GM23338 (cell line): ENCODE data around the gene SLC7A5. TPM values are rescaled to one million over a fixed set of nuclear protein-coding genes. Genes with fewer than 3 reads are reported as not detected.

Source experiments
- ATAC-seq: fragments of 200-7000 bp; cut with Tn5 transposase; 3 replicates; pipeline ENCODE4 v1.9.1; 2020
- DNase-seq: peaks from one replicate; pipeline ENCODE4 v3.0.0-alpha.2; 2015; ENCODE audit warnings: low spot score
- H2AFZ ChIP-seq: fragments of 200-600 bp; sonication (generic); 2 replicates; pipeline ENCODE4 v1.8.0; 2016; ENCODE audit warnings: antibody characterized with exemption, mild to moderate bottlenecking, moderate library complexity
- H3F3A ChIP-seq: fragments of 200-600 bp; sonication (generic); replicated peaks from 2 replicates; pipeline ENCODE4 v1.8.0; 2017; ENCODE audit warnings: antibody characterized with exemption, mixed run types, low read depth
- H3K27ac ChIP-seq: fragments of 200-600 bp; sonication (generic); 2 replicates; pipeline ENCODE4 v1.6.1; 2016; ENCODE audit warnings: low read depth
- H3K27me3 ChIP-seq: fragments of 200-600 bp; sonication (generic); 2 replicates; pipeline ENCODE4 v1.8.0; 2016; ENCODE audit warnings: mild to moderate bottlenecking, mixed run types, moderate library complexity; ENCODE audit not compliant: insufficient read depth
- H3K36me3 ChIP-seq: fragments of 200-600 bp; sonication (generic); 2 replicates; pipeline ENCODE4 v1.8.0; 2016; ENCODE audit warnings: mild to moderate bottlenecking; ENCODE audit not compliant: insufficient read depth
- H3K4me1 ChIP-seq: fragments of 200-600 bp; sonication (generic); 2 replicates; pipeline ENCODE4 v1.8.0; 2016; ENCODE audit warnings: mild to moderate bottlenecking, moderate library complexity; ENCODE audit not compliant: insufficient read depth
- H3K4me2 ChIP-seq: fragments of 200-600 bp; sonication (generic); 2 replicates; pipeline ENCODE4 v1.7.1; 2017; ENCODE audit warnings: mixed run types
- H3K4me3 ChIP-seq: fragments of 200-600 bp; sonication (generic); 2 replicates; pipeline ENCODE4 v1.6.1; 2016; ENCODE audit warnings: mixed run types
- H3K79me2 ChIP-seq: fragments of 200-600 bp; sonication (generic); replicated peaks from 2 replicates; pipeline ENCODE4 v1.8.0; 2017; ENCODE audit warnings: mild to moderate bottlenecking; ENCODE audit not compliant: insufficient read depth
- H3K9me2 ChIP-seq: fragments of 200-600 bp; sonication (generic); 2 replicates; pipeline ENCODE4 v1.8.0; 2017; ENCODE audit not compliant: insufficient read depth
- H4K20me1 ChIP-seq: fragments of 200-600 bp; sonication (generic); replicated peaks from 2 replicates; pipeline ENCODE4 v1.8.0; 2017; ENCODE audit warnings: mild to moderate bottlenecking; ENCODE audit not compliant: insufficient read depth
- H3K27ac Mint-ChIP-seq: 2 replicates; pipeline ENCODE4 v1.8.0; 2020; ENCODE audit warnings: inconsistent platforms, mild to moderate bottlenecking, moderate library complexity, mixed read lengths
- H3K27me3 Mint-ChIP-seq: 3 replicates; pipeline ENCODE4 v1.8.0; 2022; ENCODE audit warnings: low read depth, mild to moderate bottlenecking, moderate library complexity, mixed read lengths, inconsistent platforms; ENCODE audit not compliant: insufficient read depth, poor library complexity
- H3K36me3 Mint-ChIP-seq: 3 replicates; pipeline ENCODE4 v1.8.0; 2021; ENCODE audit warnings: low read depth, mild to moderate bottlenecking, inconsistent platforms, moderate library complexity, mixed read lengths
- H3K4me1 Mint-ChIP-seq: 3 replicates; pipeline ENCODE4 v1.8.0; 2020; ENCODE audit warnings: mild to moderate bottlenecking, inconsistent platforms, mixed read lengths
- H3K4me3 Mint-ChIP-seq: 3 replicates; pipeline ENCODE4 v1.8.0; 2021; ENCODE audit warnings: moderate library complexity, mild to moderate bottlenecking, inconsistent platforms, mixed read lengths
- H3K9me3 Mint-ChIP-seq: 3 replicates; pipeline ENCODE4 v1.8.0; 2020; ENCODE audit warnings: moderate library complexity, mild to moderate bottlenecking, inconsistent platforms, mixed read lengths
- ETS1 ChIP-seq: IDR thresholded peaks from 2 replicates; pipeline ENCODE4 v1.6.1; 2016; ENCODE audit warnings: antibody characterized with exemption
- EZH2 ChIP-seq: fragments of 200-600 bp; sonication (generic); IDR thresholded peaks from one replicate; pipeline ENCODE4 v1.8.0; 2017; ENCODE audit warnings: antibody characterized with exemption, mild to moderate bottlenecking, low read depth; ENCODE audit not compliant: unreplicated experiment
- EZH2phosphoT487 ChIP-seq: fragments of 200-600 bp; sonication (generic); IDR thresholded peaks from one replicate; pipeline ENCODE4 v1.8.1; 2018; ENCODE audit warnings: antibody characterized with exemption; ENCODE audit not compliant: unreplicated experiment
- JUNB ChIP-seq: IDR thresholded peaks from one replicate; pipeline ENCODE4 v1.6.1; 2016; ENCODE audit warnings: antibody characterized with exemption; ENCODE audit not compliant: unreplicated experiment
- NANOG ChIP-seq: IDR thresholded peaks from 2 replicates; pipeline ENCODE4 v1.6.1; 2016; ENCODE audit warnings: antibody characterized with exemption, borderline replicate concordance
- POLR2AphosphoS5 ChIP-seq: IDR thresholded peaks from 2 replicates; pipeline ENCODE4 v1.6.1; 2016; ENCODE audit warnings: antibody characterized with exemption, low read depth
- STAT1 ChIP-seq: IDR thresholded peaks from one replicate; pipeline ENCODE4 v1.6.1; 2016; ENCODE audit warnings: antibody characterized with exemption; ENCODE audit not compliant: unreplicated experiment
- ZNF114 ChIP-seq: fragments of 250-450 bp; sonication (Bioruptor Pico); IDR thresholded peaks from 2 replicates; pipeline ENCODE4 v1.5.0; 2020; ENCODE audit warnings: mild to moderate bottlenecking, moderate library complexity
- ZNF331 ChIP-seq: fragments of 250-450 bp; sonication (Bioruptor Pico); IDR thresholded peaks from 2 replicates; pipeline ENCODE4 v1.5.0; 2020; ENCODE audit warnings: low read depth, mild to moderate bottlenecking, moderate library complexity
- polyA plus RNA-seq: library from polyadenylated mRNA; unstranded; fragments of >200 nt; fragmentation: Nextera tagmentation; extraction: Ambion mirVana; gene quantifications from 2 replicates; pipeline ENCODE4 v1.2.1, GENCODE V29; 2016
- total RNA-seq: library from RNA; depleted of rRNA; stranded (reverse); fragments of >200 nt; shearing (Covaris generic); gene quantifications from 2 replicates; pipeline ENCODE4 v1.2.3, GENCODE V29; 2014

Gene SLC7A5
- total and polyA plus RNA-seq, 2 experiments from 2014 or later = 107 to 386 TPM

GRCh38 chr16:87846705-87847466 is 22.4 kb downstream of the SLC7A5 start:
- H4K20me1 ChIP-seq = peaks cover 11% of the 10 kb centered on the region
- Mint-ChIP-seq H3K27me3 (peaks cover 18% of the 10 kb centered on the region), H3K4me1 (peaks cover 45% of the 10 kb centered on the region), H3K4me3 (no peak overlapping the region), H3K27ac (no peak overlapping the region), H3K36me3 (peaks cover 69% of the 10 kb centered on the region), H3K9me3 (no peaks in the 10 kb centered on the region)
- no peak overlapping the region for H2AFZ ChIP-seq
- peak overlapping the region; percentile 63 for H3K27ac ChIP-seq
- no peak overlapping the region for H3K4me2 ChIP-seq
- ATAC-seq (no peak), DNase-seq (no peak)
- TF ChIP-seq ZNF331 (no peak), POLR2AphosphoS5 (0 out of 2 replicates have a peak, but pooled peaks have one; percentile 6)
- peaks cover 12% of the 10 kb centered on the region; the same call in 1 of the 2 replicates for H3K36me3 ChIP-seq
- H3F3A ChIP-seq = peaks cover 27% of the 10 kb centered on the region
- no peaks in the 10 kb centered on the region for H3K27me3 ChIP-seq
- peaks cover 19% of the 10 kb centered on the region; the same call in 1 of the 2 replicates for H3K4me1 ChIP-seq
- no peak overlapping the region for H3K4me3 ChIP-seq
- H3K79me2 ChIP-seq = peaks cover 90% of the 10 kb centered on the region
- H3K9me2 ChIP-seq = no peaks in the 10 kb centered on the region

- peaks cover 26% of the 10 kb centered on the region for H3F3A ChIP-seq
- H4K20me1 ChIP-seq = peaks cover 15% of the 10 kb centered on the region
- Mint-ChIP-seq H3K27me3 (peaks cover 15% of the 10 kb centered on the region), H3K4me3 (no peak overlapping the region), H3K4me1 (peaks cover 38% of the 10 kb centered on the region), H3K27ac (no peak overlapping the region; the same call in 1 of the 2 replicates), H3K9me3 (no peaks in the 10 kb centered on the region), H3K36me3 (peaks cover 66% of the 10 kb centered on the region)
- H3K4me3 ChIP-seq = no peak overlapping the region
- DNase-seq (no peak), ATAC-seq (no peak)
- no peak overlapping the region for H3K4me2 ChIP-seq
- no peaks in the 10 kb centered on the region for H3K27me3 ChIP-seq
- peaks cover 13% of the 10 kb centered on the region; the same call in 1 of the 2 replicates for H3K4me1 ChIP-seq
- H3K36me3 ChIP-seq = peaks cover 14% of the 10 kb centered on the region
- H3K27ac ChIP-seq = no peak overlapping the region
- H2AFZ ChIP-seq = no peak overlapping the region
- TF ChIP-seq EZH2phosphoT487 = no peak
- no peak for TF ChIP-seq NANOG
- TF ChIP-seq JUNB = no peak
- TF ChIP-seq ZNF331 = no peak
- no peak for TF ChIP-seq ZNF114
- TF ChIP-seq POLR2AphosphoS5 = no peak
- no peak for TF ChIP-seq STAT1
- no peak for TF ChIP-seq EZH2
- TF ChIP-seq ETS1 = no peak
- H3K9me2 ChIP-seq = no peaks in the 10 kb centered on the region
- H3K79me2 ChIP-seq = peaks cover 93% of the 10 kb centered on the region
These were observed 23.3 kb downstream of the SLC7A5 start for GRCh38 chr16:87845807-87846619.
